ENCODE data around the gene PTGR2. TPM values are rescaled to one million over a fixed set of nuclear protein-coding genes. Genes with fewer than 3 reads are reported as not detected.

PTGR2 gene
- total and polyA plus RNA-seq, 2 donors (not counting 3 experiments of a cell fraction or from before 2014, with no cell fraction given), result 1.1 to 5.6 TPM

DNA sequence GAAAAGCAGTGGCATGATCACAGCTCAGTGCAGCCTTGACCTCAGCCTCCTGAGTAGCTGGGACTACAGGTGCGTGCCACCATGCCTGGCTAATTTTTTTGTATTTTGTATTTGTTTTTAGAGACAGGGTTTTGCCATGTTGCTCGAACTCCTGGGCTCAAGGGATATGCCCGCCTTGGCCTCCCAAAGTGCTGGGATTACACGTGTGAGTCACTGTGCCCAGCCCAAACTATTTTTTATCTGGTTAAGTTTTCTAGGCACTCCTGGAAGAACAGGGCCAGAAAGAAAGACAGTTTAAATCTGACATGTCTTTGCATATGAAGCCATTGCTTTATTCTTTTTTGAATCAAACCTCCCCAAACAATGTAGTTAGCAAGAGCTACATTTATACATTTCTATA is 27.5 kb upstream of the PTGR2 start:
- Histone ChIP-seq H3K9me3 (replicated peaks; ENCODE audit: control insufficient read depth, insufficient read depth, low read length) (no peaks in the 10 kb centered on the region), H2AFZ (ENCODE audit: low read depth, low read length) (no peak overlapping the region), H3K4me3 (replicated peaks in 1 of 3; ENCODE audit: insufficient read depth in 1 of 3, low read depth in 1 of 3, low read length in 3 of 3) (no peak overlapping the region), H3K79me2 (ENCODE audit: control insufficient read depth, insufficient read depth, low read length) (no peaks in the 10 kb centered on the region), H3K27me3 (ENCODE audit: control insufficient read depth in 2 of 2, insufficient read depth in 2 of 2, low read length in 2 of 2) (no peaks in the 10 kb centered on the region), H3K9ac (replicated peaks; ENCODE audit: extremely low read depth, insufficient read depth, low read length) (no peak overlapping the region), H3K4me2 (ENCODE audit: insufficient read depth, low read length) (no peak overlapping the region), H4K20me1 (replicated peaks; ENCODE audit: control insufficient read depth, extremely low read depth, insufficient read depth, low read length) (no peaks in the 10 kb centered on the region), H3K36me3 (ENCODE audit: control insufficient read depth in 2 of 2, extremely low read depth in 1 of 2, insufficient read depth in 2 of 2, low read length in 2 of 2) (no peaks in the 10 kb centered on the region), H3K9me1 (replicated peaks; ENCODE audit: control insufficient read depth, extremely low read depth, insufficient read depth, low read length) (no peaks in the 10 kb centered on the region), H3K27ac (ENCODE audit: insufficient read depth, low read depth, low read length) (no peak overlapping the region), H3K4me1 (ENCODE audit: control insufficient read depth, extremely low read depth, insufficient read depth, low read length) (peaks cover 2% of the 10 kb centered on the region)
- intact Hi-C loops (cut with micrococcal nuclease), result no loop called here
- POLR2A ChIA-PET, result interaction anchor here (0.7 kb wide), 1 partner anchor 170 kb away, joined by 4 read pairs; no protein-coding TSS in a partner anchor
- DNase-seq (ENCODE audit: low read depth, low spot score) (no peak), FAIRE-seq (no peak)
- TF ChIP-seq MYC (IDR thresholded peaks at IDR 0.05; ENCODE audit: low read depth, low read length) (no peak), POLR2AphosphoS5 (IDR thresholded peaks at IDR 0.05; ENCODE audit: insufficient read depth, low read depth, low read length) (no peak), FOS (IDR thresholded peaks at IDR 0.05; ENCODE audit: borderline replicate concordance, insufficient read depth, low read length) (no peak), GATA2 (IDR thresholded peaks at IDR 0.05; ENCODE audit: insufficient read depth, insufficient read length, low read depth, low read length) (no peak), EZH2 (IDR thresholded peaks at IDR 0.05; ENCODE audit: borderline replicate concordance, low read depth, low read length, severe bottlenecking) (no peak), POLR2A (IDR thresholded peaks at IDR 0.05; ENCODE audit: low read depth, low read length) (no peak), JUN (IDR thresholded peaks at IDR 0.05; ENCODE audit: borderline replicate concordance, insufficient read depth, insufficient read length, low read depth) (no peak)
- TF ChIP-seq, protein P1, sequence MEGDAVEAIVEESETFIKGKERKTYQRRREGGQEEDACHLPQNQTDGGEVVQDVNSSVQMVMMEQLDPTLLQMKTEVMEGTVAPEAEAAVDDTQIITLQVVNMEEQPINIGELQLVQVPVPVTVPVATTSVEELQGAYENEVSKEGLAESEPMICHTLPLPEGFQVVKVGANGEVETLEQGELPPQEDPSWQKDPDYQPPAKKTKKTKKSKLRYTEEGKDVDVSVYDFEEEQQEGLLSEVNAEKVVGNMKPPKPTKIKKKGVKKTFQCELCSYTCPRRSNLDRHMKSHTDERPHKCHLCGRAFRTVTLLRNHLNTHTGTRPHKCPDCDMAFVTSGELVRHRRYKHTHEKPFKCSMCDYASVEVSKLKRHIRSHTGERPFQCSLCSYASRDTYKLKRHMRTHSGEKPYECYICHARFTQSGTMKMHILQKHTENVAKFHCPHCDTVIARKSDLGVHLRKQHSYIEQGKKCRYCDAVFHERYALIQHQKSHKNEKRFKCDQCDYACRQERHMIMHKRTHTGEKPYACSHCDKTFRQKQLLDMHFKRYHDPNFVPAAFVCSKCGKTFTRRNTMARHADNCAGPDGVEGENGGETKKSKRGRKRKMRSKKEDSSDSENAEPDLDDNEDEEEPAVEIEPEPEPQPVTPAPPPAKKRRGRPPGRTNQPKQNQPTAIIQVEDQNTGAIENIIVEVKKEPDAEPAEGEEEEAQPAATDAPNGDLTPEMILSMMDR (IDR thresholded peaks at IDR 0.05; ENCODE audit: extremely low read depth in 1 of 2, insufficient read depth in 1 of 2, low read depth in 1 of 2, low read length in 2 of 2), result no peak
- TF ChIP-seq, protein P2, sequence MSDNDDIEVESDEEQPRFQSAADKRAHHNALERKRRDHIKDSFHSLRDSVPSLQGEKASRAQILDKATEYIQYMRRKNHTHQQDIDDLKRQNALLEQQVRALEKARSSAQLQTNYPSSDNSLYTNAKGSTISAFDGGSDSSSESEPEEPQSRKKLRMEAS (IDR thresholded peaks at IDR 0.05; ENCODE audit: insufficient read depth, insufficient read length), result no peak
- dilution Hi-C loops (cut with MboI; ENCODE audit: extremely low pct_ligation_motif_present, low sequenced_read_pairs), result no loop called here
- BruUV-seq (replicated peaks), result no TSS peak
- CTCF ChIA-PET, result interaction anchor here (1.6 to 9.5 kb wide), 6 partner anchors 22 to 96 kb away, joined by 4 to 131 read pairs (median 20); a partner anchor contains a TSS

Data from endothelial cell of umbilical vein (primary cell).